Diencephalon (tissue), 1 donor: Measurements from ENCODE around the gene CACNA1A. TPM values are rescaled to one million over a fixed set of nuclear protein-coding genes. Genes with fewer than 3 reads are reported as not detected.

Source experiments
- total RNA-seq: library from RNA; depleted of rRNA; stranded (reverse); fragments of >200 nt; gene quantifications from one replicate; pipeline ENCODE4 v1.2.3, GENCODE V29; 2014

CACNA1A gene
- total RNA-seq = 53.7 TPM

DNA sequence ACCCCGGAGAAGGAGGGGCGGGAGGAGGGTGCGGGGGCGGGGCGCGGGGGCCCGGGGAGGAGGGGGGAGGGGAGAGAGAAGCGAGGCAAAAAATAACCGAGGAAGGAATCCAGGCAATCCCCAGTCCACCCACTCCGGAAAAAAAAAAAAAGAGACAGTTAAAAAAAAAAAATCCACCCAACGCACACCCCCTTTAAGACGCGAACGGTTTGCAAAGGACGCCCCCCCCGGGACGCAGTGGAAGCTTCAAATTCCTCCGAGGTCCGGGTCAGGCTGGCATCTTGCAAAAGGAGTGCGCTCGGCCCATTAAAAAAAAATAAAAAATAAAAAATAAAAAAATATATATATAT is at the start of gene CACNA1A:
Gene CACNA1A, minus strand, starts transcription at position 9 of the 350 bp plus-strand sequence. CDS start 255 bp downstream, outside the sequence.

